SK-N-SH treated with all-trans-retinoic acid at 6 μM for 48 hours (cell line): ENCODE measurements around the gene ALG10B.
"Not testable (repeated sequence)": the region's sequence is repeated elsewhere in the genome, so short reads cannot be mapped to it uniquely, and the experiment has no call there.

ENCODE experiments used
- ATAC-seq: fragments of 200-7000 bp; cut with Tn5 transposase; 3 replicates; pipeline ENCODE4 v1.9.1; 2020; ENCODE audit warnings: mild to moderate bottlenecking, moderate library complexity
- ARNTL ChIP-seq: fragments of 450-650 bp; formaldehyde crosslinking; IDR thresholded peaks from 2 replicates; pipeline ENCODE4 v1.5.0; 2020; ENCODE audit warnings: low read depth, mild to moderate bottlenecking, moderate library complexity, borderline replicate concordance
- CSDC2 ChIP-seq: fragments of 250-450 bp; sonication (Bioruptor Pico); IDR thresholded peaks from 2 replicates; pipeline ENCODE4 v1.5.0; 2020; ENCODE audit warnings: mild to moderate bottlenecking, moderate library complexity
- ESRRG ChIP-seq: fragments of 250-450 bp; sonication (Bioruptor Pico); IDR thresholded peaks from 2 replicates; pipeline ENCODE4 v1.6.1; 2021; ENCODE audit warnings: mild to moderate bottlenecking
- GLIS3 ChIP-seq: fragments of 250-450 bp; sonication (Bioruptor Pico); IDR thresholded peaks from 2 replicates; pipeline ENCODE4 v1.5.0; 2020; ENCODE audit warnings: mild to moderate bottlenecking, moderate library complexity
- ISL1 ChIP-seq: fragments of 250-450 bp; sonication (Bioruptor Pico); IDR thresholded peaks from 2 replicates; pipeline ENCODE4 v2.1.2; 2022; ENCODE audit warnings: mild to moderate bottlenecking, moderate library complexity
- OSR1 ChIP-seq: fragments of 250-450 bp; sonication (Bioruptor Pico); IDR thresholded peaks from 2 replicates; pipeline ENCODE4 v1.8.0; 2022; ENCODE audit warnings: moderate library complexity, mild to moderate bottlenecking, inconsistent platforms
- PPARA ChIP-seq: fragments of 250-450 bp; sonication (Bioruptor Pico); IDR thresholded peaks from 2 replicates; pipeline ENCODE4 v1.5.0; 2020; ENCODE audit warnings: mild to moderate bottlenecking, borderline replicate concordance
- RARB ChIP-seq: fragments of 250-450 bp; sonication (Bioruptor Pico); IDR thresholded peaks from 2 replicates; pipeline ENCODE4 v1.8.0; 2021; ENCODE audit warnings: mild to moderate bottlenecking, moderate library complexity
- SNAI2 ChIP-seq: fragments of 250-450 bp; sonication (Bioruptor Pico); IDR thresholded peaks from 2 replicates; pipeline ENCODE4 v1.5.0; 2020; ENCODE audit warnings: mild to moderate bottlenecking, moderate library complexity
- TCF4 ChIP-seq: fragments of 250-450 bp; sonication (Bioruptor Pico); IDR thresholded peaks from 2 replicates; pipeline ENCODE4 v1.8.0; 2021; ENCODE audit warnings: mild to moderate bottlenecking, moderate library complexity, borderline replicate concordance
- TOX ChIP-seq: fragments of 250-450 bp; sonication (Bioruptor Pico); IDR thresholded peaks from 2 replicates; pipeline ENCODE4 v1.8.0; 2021; ENCODE audit warnings: mild to moderate bottlenecking, moderate library complexity, borderline replicate concordance
- TSHZ2 ChIP-seq: fragments of 250-450 bp; sonication (Bioruptor Pico); IDR thresholded peaks from 2 replicates; pipeline ENCODE4 v1.5.0; 2020; ENCODE audit warnings: mild to moderate bottlenecking, moderate library complexity
- ZC3H10 ChIP-seq: fragments of 250-450 bp; sonication (Bioruptor Pico); IDR thresholded peaks from 2 replicates; pipeline ENCODE4 v1.5.1; 2021; ENCODE audit warnings: mild to moderate bottlenecking, moderate library complexity
- ZFP30 ChIP-seq: fragments of 450-650 bp; formaldehyde crosslinking; IDR thresholded peaks from 2 replicates; pipeline ENCODE4 v1.5.0; 2022; ENCODE audit warnings: mild to moderate bottlenecking, moderate library complexity
- ZNF565 ChIP-seq: fragments of 450-650 bp; formaldehyde crosslinking; conservative IDR thresholded peaks from 2 replicates; pipeline ENCODE4 v1.5.0; 2020; ENCODE audit warnings: low read depth, mild to moderate bottlenecking, moderate library complexity
- ZNF70 ChIP-seq: fragments of 450-650 bp; formaldehyde crosslinking; IDR thresholded peaks from 2 replicates; pipeline ENCODE4 v1.5.0; 2020; ENCODE audit warnings: mild to moderate bottlenecking, moderate library complexity
- ZNF8 ChIP-seq: fragments of 450-650 bp; formaldehyde crosslinking; IDR thresholded peaks from 2 replicates; pipeline ENCODE4 v1.5.0; 2020; ENCODE audit warnings: mild to moderate bottlenecking, moderate library complexity
- TF ChIP-seq, protein P1 (sequence below): fragments of 250-450 bp; sonication (Bioruptor Pico); IDR thresholded peaks from 2 replicates; pipeline ENCODE4 v1.8.0; 2020; ENCODE audit warnings: mild to moderate bottlenecking, moderate library complexity, borderline replicate concordance

Gene ALG10B

GRCh38 chr12:38350342-38351174, 34.0 kb downstream of the ALG10B start (continued):
- no peak for TF ChIP-seq ZFP30 (CRISPR knock-in tag)
- TF ChIP-seq GLIS3, result no peak
- TF ChIP-seq TSHZ2, result no peak
- no peak for TF ChIP-seq ZNF70 (CRISPR knock-in tag)
- TF ChIP-seq ZC3H10 (CRISPR knock-in tag), result no peak
- no peak for TF ChIP-seq ZNF565 (CRISPR knock-in tag)

DNA sequence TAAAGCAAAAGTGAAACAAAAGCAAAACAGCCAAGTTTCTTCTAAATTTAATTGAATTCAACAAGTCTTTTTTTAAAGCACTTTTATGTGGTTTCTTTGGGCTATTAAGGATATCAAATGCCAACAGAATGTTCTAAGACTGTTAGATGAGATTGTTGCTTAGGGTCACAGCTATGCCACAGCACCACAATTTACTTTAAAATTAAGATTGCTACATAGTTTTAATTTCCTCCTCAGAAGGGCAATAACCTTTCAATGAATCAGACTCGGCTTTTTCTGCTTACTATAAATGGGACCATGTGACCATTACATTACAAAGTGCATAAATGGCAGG, 34.6 kb downstream of the ALG10B start:
- not testable (repeated sequence) for ATAC-seq

GRCh38 chr12:38367506-38367905, 50.9 kb downstream of the ALG10B start:
- no peak for TF ChIP-seq PPARA
- no peak for TF ChIP-seq OSR1 (CRISPR knock-in tag)
- no peak for TF ChIP-seq ISL1 (CRISPR knock-in tag)
- no peak for TF ChIP-seq ESRRG (CRISPR knock-in tag)
- no peak for TF ChIP-seq SNAI2 (CRISPR knock-in tag)
- no peak for ATAC-seq

DNA sequence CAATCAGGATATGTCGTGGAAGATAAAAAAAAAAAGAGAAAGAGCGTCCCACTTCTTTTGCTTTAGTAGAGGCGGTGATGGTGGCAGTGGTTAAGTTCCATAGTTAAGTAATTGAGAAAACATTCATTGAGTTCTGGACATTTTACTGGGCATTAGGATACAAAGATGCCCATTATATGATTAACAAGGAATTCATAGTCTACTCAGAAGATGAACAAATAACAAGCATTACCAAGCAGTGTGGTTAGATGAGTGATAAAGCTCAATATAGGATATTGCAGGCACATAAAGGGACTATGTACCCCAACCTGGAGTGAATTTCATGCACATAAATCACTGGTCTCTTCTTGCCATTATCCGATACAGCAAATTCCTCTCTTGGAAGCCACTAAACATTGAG, 53.7 kb downstream of the ALG10B start:
- TF ChIP-seq TOX (CRISPR knock-in tag) (no peak), PPARA (no peak), ISL1 (CRISPR knock-in tag) (no peak), ZNF70 (CRISPR knock-in tag) (no peak), SNAI2 (CRISPR knock-in tag) (no peak), GLIS3 (no peak), ZNF565 (CRISPR knock-in tag) (no peak), ZFP30 (CRISPR knock-in tag) (no peak), OSR1 (CRISPR knock-in tag) (no peak), CSDC2 (CRISPR knock-in tag) (no peak), TSHZ2 (no peak), RARB (CRISPR knock-in tag) (no peak), TCF4 (CRISPR knock-in tag) (no peak), ARNTL (CRISPR knock-in tag) (no peak), ZNF8 (CRISPR knock-in tag) (no peak)
- TF ChIP-seq, protein P1, sequence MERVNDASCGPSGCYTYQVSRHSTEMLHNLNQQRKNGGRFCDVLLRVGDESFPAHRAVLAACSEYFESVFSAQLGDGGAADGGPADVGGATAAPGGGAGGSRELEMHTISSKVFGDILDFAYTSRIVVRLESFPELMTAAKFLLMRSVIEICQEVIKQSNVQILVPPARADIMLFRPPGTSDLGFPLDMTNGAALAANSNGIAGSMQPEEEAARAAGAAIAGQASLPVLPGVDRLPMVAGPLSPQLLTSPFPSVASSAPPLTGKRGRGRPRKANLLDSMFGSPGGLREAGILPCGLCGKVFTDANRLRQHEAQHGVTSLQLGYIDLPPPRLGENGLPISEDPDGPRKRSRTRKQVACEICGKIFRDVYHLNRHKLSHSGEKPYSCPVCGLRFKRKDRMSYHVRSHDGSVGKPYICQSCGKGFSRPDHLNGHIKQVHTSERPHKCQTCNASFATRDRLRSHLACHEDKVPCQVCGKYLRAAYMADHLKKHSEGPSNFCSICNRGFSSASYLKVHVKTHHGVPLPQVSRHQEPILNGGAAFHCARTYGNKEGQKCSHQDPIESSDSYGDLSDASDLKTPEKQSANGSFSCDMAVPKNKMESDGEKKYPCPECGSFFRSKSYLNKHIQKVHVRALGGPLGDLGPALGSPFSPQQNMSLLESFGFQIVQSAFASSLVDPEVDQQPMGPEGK (CRISPR knock-in tag), result no peak
- TF ChIP-seq, all 23 proteins: peak for 0
- no peak for ATAC-seq

GRCh38 chr12:38373784-38374183, 57.2 kb downstream of the ALG10B start:
- TF ChIP-seq, protein P1 (CRISPR knock-in tag), result no peak
- no peak for ATAC-seq
